HCT116 (cell line): ENCODE results near the gene CORT. TPM values are rescaled to one million over a fixed set of nuclear protein-coding genes. Genes with fewer than 3 reads are reported as not detected.

Experiments used
- ATAC-seq: fragments of 200-7000 bp; cut with Tn5 transposase; 2 replicates; pipeline ENCODE4 v1.9.1; 2020; ENCODE audit warnings: mild to moderate bottlenecking, moderate library complexity
- BruUV-seq: library from RNA; stranded (reverse); fragments of 400-500 nt; replicated peaks from 2 replicates; lab custom pipeline; 2021; lab: Mats Ljungman, UMichigan
- CTCF ChIA-PET: fragments of 300-600 bp; sonication (Branson Sonifier 250); formaldehyde crosslinking; loops from one replicate; lab custom pipeline; 2021; ENCODE audit warnings: antibody characterized with exemption; lab: Charles Lee
- POLR2A ChIA-PET: fragments of 300-600, 350-600 bp; sonication (Branson Sonifier 250); formaldehyde crosslinking; loops from one replicate; lab custom pipeline; 2021; ENCODE audit warnings: antibody characterized with exemption; lab: Charles Lee
- RAD21 ChIA-PET, 2 experiments: fragments of 300-600 bp; sonication (Branson Sonifier 250); formaldehyde crosslinking; loops; one replicate each; lab custom pipeline; 2023; ENCODE audit warnings: low total read pairs in 2 of 2; ENCODE audit not compliant: uncharacterized antibody in 2 of 2, unreplicated experiment in 2 of 2, low non-redundant PET in 1 of 2; lab: Charles Lee
- DNase-seq: peaks from one replicate; pipeline ENCODE4 v3.0.0-alpha.2; 2010; ENCODE audit warnings: low read depth, low spot score
- H2AFZ ChIP-seq: fragments of 200-600 bp; shearing (Covaris generic), sonication (generic); 2 replicates; pipeline ENCODE4 v1.6.1; 2017; ENCODE audit warnings: low read depth, mixed run types, mixed read lengths, antibody characterized with exemption, low read length; ENCODE audit not compliant: poor library complexity, severe bottlenecking
- H3K27ac ChIP-seq: 2 replicates; pipeline ENCODE4 v1.5.1; 2012; ENCODE audit warnings: low read depth, low read length
- H3K27me3 ChIP-seq: fragments of 200-600 bp; sonication (generic); 2 replicates; pipeline ENCODE4 v1.6.1; 2016; ENCODE audit warnings: mixed run types, low read length, mixed read lengths; ENCODE audit not compliant: insufficient read depth
- H3K36me3 ChIP-seq, 2 experiments: fragments of 200-500 bp in 1 of 2; fragments of 200-600 bp in 1 of 2; sonication (Bioruptor generic) in 1 of 2; sonication (generic) in 1 of 2; 2 replicates each; pipeline versions ENCODE4 v1.5.1 to v1.6.1; 2014 to 2016; ENCODE audit warnings: low read length in 2 of 2, inconsistent platforms in 1 of 2, mixed read lengths in 1 of 2, mixed run types in 1 of 2; ENCODE audit not compliant: insufficient read depth in 2 of 2, control insufficient read depth in 1 of 2
- H3K4me1 ChIP-seq, 2 experiments: fragments of 200-600 bp in 1 of 2; sonication (generic) in 1 of 2; 2 replicates each; pipeline versions ENCODE4 v1.5.1 to v1.6.1; 2012 to 2017; ENCODE audit warnings: low read length in 2 of 2, inconsistent platforms in 1 of 2, mild to moderate bottlenecking in 1 of 2, mixed read lengths in 1 of 2, mixed run types in 1 of 2, moderate library complexity in 1 of 2; ENCODE audit not compliant: insufficient read depth in 2 of 2, control insufficient read depth in 1 of 2
- H3K4me2 ChIP-seq: fragments of 200-600 bp; sonication (generic); 2 replicates; pipeline ENCODE4 v1.6.1; 2017; ENCODE audit warnings: mixed run types, low read length, mixed read lengths
- H3K4me3 ChIP-seq, 2 experiments: fragments of 200-600 bp in 1 of 2; sonication (generic) in 1 of 2; replicated peaks in 1 of 2; 2 replicates each; pipeline ENCODE4 v1.5.1; 2011 to 2016; ENCODE audit warnings: low read length in 2 of 2, control low read depth in 1 of 2, low read depth in 1 of 2, mild to moderate bottlenecking in 1 of 2, mixed read lengths in 1 of 2, mixed run types in 1 of 2
- H3K79me2 ChIP-seq: fragments of 200-600 bp; sonication (generic); 2 replicates; pipeline ENCODE4 v1.6.1; 2017; ENCODE audit warnings: mild to moderate bottlenecking, mixed run types, low read length, moderate library complexity, mixed read lengths; ENCODE audit not compliant: insufficient read depth
- H3K9ac ChIP-seq: fragments of 200-600 bp; sonication (generic); 2 replicates; pipeline ENCODE4 v1.6.1; 2016; ENCODE audit warnings: low read length, mixed read lengths
- H3K9me2 ChIP-seq: fragments of 200-600 bp; sonication (generic), shearing (Covaris generic); 2 replicates; pipeline ENCODE4 v1.6.1; 2017; ENCODE audit warnings: mixed run types, mild to moderate bottlenecking, moderate library complexity; ENCODE audit not compliant: insufficient read depth
- H3K9me3 ChIP-seq, 2 experiments: fragments of 200-500 bp in 1 of 2; fragments of 200-600 bp in 1 of 2; sonication (Bioruptor generic) in 1 of 2; sonication (generic) in 1 of 2; 2 replicates each; pipeline ENCODE4 v1.6.1; 2014 to 2017; ENCODE audit warnings: low read length in 2 of 2, mixed read lengths in 2 of 2, inconsistent platforms in 1 of 2, low read depth in 1 of 2, mild to moderate bottlenecking in 1 of 2, mixed run types in 1 of 2, moderate library complexity in 1 of 2; ENCODE audit not compliant: control insufficient read depth in 1 of 2, insufficient read depth in 1 of 2
- H4K20me1 ChIP-seq: fragments of 200-600 bp; sonication (generic), shearing (Covaris generic); 2 replicates; pipeline ENCODE4 v1.6.1; 2017; ENCODE audit warnings: mixed run types, mild to moderate bottlenecking, moderate library complexity; ENCODE audit not compliant: insufficient read depth
- CBX3 ChIP-seq: IDR thresholded peaks from 2 replicates; pipeline ENCODE4 v1.6.1; 2012; ENCODE audit warnings: low read depth
- EGR1 ChIP-seq: IDR thresholded peaks from 2 replicates; pipeline ENCODE4 v1.6.1; 2012; ENCODE audit warnings: low read depth
- ELF1 ChIP-seq: IDR thresholded peaks from 2 replicates; pipeline ENCODE4 v1.6.1; 2012; ENCODE audit warnings: low read depth, borderline replicate concordance
- EZH2phosphoT487 ChIP-seq: fragments of 200-600 bp; IDR thresholded peaks from 2 replicates; pipeline ENCODE4 v1.6.1; 2018; ENCODE audit warnings: antibody characterized with exemption, borderline replicate concordance
- JUND ChIP-seq: IDR thresholded peaks from 2 replicates; pipeline ENCODE4 v1.6.1; 2012
- POLR2A ChIP-seq: IDR thresholded peaks from 2 replicates; pipeline ENCODE4 v1.7.0; 2011; ENCODE audit warnings: borderline replicate concordance; ENCODE audit not compliant: insufficient read depth, insufficient read length; ENCODE audit errors: extremely low read depth
- POLR2AphosphoS5 ChIP-seq: IDR thresholded peaks from 2 replicates; pipeline ENCODE4 v1.6.1; 2011; ENCODE audit warnings: mild to moderate bottlenecking, low read depth, low read length, moderate library complexity
- RAD21 ChIP-seq: IDR thresholded peaks from 2 replicates; pipeline ENCODE4 v1.6.1; 2012; ENCODE audit warnings: low read depth, mild to moderate bottlenecking
- SP1 ChIP-seq: IDR thresholded peaks from 2 replicates; pipeline ENCODE4 v1.6.1; 2012; ENCODE audit warnings: low read depth
- TCF7L2 ChIP-seq: IDR thresholded peaks from 2 replicates; pipeline ENCODE4 v1.7.0; 2011; ENCODE audit warnings: borderline replicate concordance, inconsistent platforms; ENCODE audit not compliant: insufficient read depth, insufficient read length; ENCODE audit errors: extremely low read depth
- YY1 ChIP-seq: IDR thresholded peaks from 2 replicates; pipeline ENCODE4 v1.6.1; 2011; ENCODE audit warnings: low read length, low read depth, moderate library complexity, mild to moderate bottlenecking; ENCODE audit not compliant: insufficient replicate concordance; ENCODE audit errors: extremely low read depth
- ZFX ChIP-seq: fragments of 450-650 bp; IDR thresholded peaks from 2 replicates; pipeline ENCODE4 v1.6.1; 2017
- ZNF274 ChIP-seq: fragments of 200-500 bp; sonication (Bioruptor generic); IDR thresholded peaks from 2 replicates; pipeline ENCODE4 v1.6.1; 2014; ENCODE audit warnings: mild to moderate bottlenecking, low read depth, low read length, inconsistent platforms
- intact Hi-C: fragments of 100-400 bp; cut with micrococcal nuclease; formaldehyde crosslinking; loops from 2 replicates; pipeline ENCODE4 v1.10.0; 2022
- total RNA-seq: library from RNA; stranded (reverse); gene quantifications from one replicate; pipeline ENCODE4 v1.2.1, GENCODE V29; 2021; ENCODE audit not compliant: unreplicated experiment
- TF ChIP-seq, protein P1 (sequence below): IDR thresholded peaks from 2 replicates; pipeline ENCODE4 v1.6.1; 2012
- TF ChIP-seq, protein P2 (sequence below): IDR thresholded peaks from 2 replicates; pipeline ENCODE4 v1.6.1; 2011; ENCODE audit warnings: mild to moderate bottlenecking, low read length, moderate library complexity; ENCODE audit not compliant: insufficient replicate concordance; ENCODE audit errors: extremely low read depth
- TF ChIP-seq, protein P3 (sequence below): IDR thresholded peaks from 2 replicates; pipeline ENCODE4 v1.6.1; 2012; ENCODE audit warnings: low read depth
- TF ChIP-seq, protein P4 (sequence below): IDR thresholded peaks from 2 replicates; pipeline ENCODE4 v1.6.1; 2012

The CORT gene
- total RNA-seq, 1 experiment from 2014 or later, result 0.84 TPM

DNA sequence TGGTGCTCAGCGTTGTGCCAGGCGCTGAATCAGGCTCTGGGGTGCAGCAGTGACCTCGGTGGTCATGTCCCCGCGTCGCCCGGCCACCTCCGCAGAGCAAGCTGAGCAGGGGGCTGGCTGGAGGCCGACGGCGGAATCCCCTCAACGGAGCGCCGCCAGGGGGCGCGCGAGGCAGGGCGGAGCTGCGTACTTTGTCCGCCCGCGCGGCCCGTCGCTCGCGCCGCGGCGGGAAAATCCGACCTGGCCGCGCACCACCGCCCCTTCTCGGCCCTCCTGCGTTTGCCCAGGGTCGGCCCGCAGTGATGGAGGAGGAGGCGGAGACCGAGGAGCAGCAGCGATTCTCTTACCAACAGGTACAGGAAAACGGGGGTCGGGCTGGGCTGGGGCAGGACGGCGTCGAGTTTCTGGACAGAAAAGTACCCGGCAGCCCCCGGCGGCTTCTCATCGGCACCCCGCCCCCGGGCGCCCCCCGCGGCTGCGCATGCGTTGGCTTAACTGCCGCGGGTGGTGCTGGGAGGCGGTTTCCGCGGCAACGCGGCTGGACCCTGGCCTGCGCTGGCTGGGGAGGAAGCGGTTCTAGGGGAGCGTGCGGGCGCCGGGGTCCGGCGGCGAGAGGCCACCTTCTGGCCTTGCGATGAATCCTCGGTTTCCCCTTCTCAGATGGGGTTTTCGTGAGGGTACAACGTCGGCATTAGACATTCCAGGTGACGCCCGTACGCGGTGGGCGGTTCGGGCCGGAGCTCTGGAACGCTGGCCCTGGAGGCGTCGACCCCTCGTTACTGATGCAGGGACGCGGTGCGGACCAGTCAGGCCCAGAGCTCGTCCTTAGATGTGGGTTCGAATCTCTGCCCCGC lies 19.4 kb upstream of the CORT start, which contains the start of gene CENPS (continued):
- TF ChIP-seq, protein P1, sequence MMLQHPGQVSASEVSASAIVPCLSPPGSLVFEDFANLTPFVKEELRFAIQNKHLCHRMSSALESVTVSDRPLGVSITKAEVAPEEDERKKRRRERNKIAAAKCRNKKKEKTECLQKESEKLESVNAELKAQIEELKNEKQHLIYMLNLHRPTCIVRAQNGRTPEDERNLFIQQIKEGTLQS, result no peak
- TF ChIP-seq EGR1, result peak; percentile 81
- no peak for TF ChIP-seq ELF1
- peak; percentile 40 for TF ChIP-seq TCF7L2

DNA sequence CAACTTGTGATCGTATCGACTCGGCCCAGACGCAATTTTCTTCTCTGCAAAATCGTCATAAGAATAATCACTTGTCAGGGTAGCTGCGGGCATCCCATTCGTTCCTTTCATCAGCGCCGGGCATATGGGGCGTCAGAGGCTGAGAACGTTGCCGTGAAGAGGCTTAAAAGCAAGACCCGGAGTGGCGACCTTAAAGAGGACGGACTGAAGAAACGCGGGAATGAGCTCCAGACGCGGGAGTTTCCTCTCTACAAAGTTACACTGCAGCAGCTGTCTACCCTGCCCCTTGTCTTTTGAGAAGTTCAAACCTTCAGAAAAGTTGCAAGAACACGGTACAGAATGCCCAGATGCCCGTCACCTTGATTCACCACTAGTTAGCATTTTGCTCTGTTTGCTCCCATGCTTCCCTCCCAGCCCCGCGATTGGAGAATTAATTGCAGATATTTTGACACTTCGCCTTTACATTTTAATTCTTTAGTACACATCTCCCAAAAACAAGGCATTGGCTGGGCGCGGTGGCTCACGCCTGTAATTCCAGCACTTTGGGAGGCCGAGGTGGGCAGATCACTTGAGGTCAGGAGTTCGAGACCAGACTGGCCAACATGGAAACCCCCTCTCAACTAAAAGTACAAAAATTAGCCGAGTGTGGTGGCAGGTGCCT lies 18.6 kb upstream of the CORT start:
- peaks cover 8% of the 10 kb centered on the region; the same call in 1 of the 2 replicates for H3K79me2 ChIP-seq
- peak overlapping the region; percentile 92 for H3K9ac ChIP-seq
- peak overlapping the region; percentile 67 to 90 for H3K4me3 ChIP-seq
- ATAC-seq (peak; percentile 8; the same call in 1 of the 2 replicates), DNase-seq (no peak)
- CTCF ChIA-PET, result interaction anchor here (0.9 to 2.2 kb wide), 4 partner anchors 23 to 76 kb away, joined by 3 to 25 read pairs (median 6); no protein-coding TSS in a partner anchor
- H3K36me3 ChIP-seq, result no peaks in the 10 kb centered on the region
- H2AFZ ChIP-seq, result peak overlapping the region; percentile 32
- BruUV-seq, result TSS peak; percentile 85
- no peaks in the 10 kb centered on the region for H3K9me3 ChIP-seq
- RAD21 ChIA-PET, result interaction anchor here (0.6 to 1.2 kb wide), 2 partner anchors 63 to 423 kb away, joined by 3 to 5 read pairs; no protein-coding TSS in a partner anchor
- POLR2A ChIA-PET, result interaction anchor here (1.1 kb wide), 1 partner anchor 21 kb away, joined by 3 read pairs; no protein-coding TSS in a partner anchor
- peak overlapping the region; percentile 81 for H3K4me2 ChIP-seq
- peaks cover 2 to 19% of the 10 kb centered on the region in 2 experiments; a peak in 3 of 4 replicates for H3K4me1 ChIP-seq
- no peaks in the 10 kb centered on the region for H3K9me2 ChIP-seq
- no peaks in the 10 kb centered on the region for H3K27me3 ChIP-seq
- intact Hi-C loops, result no loop called here
- H4K20me1 ChIP-seq, result no peaks in the 10 kb centered on the region
- H3K27ac ChIP-seq, result peak overlapping the region; percentile 66
- no peak for TF ChIP-seq TCF7L2
- TF ChIP-seq POLR2AphosphoS5, result no peak
- no peak for TF ChIP-seq JUND
- TF ChIP-seq CBX3, result no peak
- no peak for TF ChIP-seq RAD21
- TF ChIP-seq, protein P2, sequence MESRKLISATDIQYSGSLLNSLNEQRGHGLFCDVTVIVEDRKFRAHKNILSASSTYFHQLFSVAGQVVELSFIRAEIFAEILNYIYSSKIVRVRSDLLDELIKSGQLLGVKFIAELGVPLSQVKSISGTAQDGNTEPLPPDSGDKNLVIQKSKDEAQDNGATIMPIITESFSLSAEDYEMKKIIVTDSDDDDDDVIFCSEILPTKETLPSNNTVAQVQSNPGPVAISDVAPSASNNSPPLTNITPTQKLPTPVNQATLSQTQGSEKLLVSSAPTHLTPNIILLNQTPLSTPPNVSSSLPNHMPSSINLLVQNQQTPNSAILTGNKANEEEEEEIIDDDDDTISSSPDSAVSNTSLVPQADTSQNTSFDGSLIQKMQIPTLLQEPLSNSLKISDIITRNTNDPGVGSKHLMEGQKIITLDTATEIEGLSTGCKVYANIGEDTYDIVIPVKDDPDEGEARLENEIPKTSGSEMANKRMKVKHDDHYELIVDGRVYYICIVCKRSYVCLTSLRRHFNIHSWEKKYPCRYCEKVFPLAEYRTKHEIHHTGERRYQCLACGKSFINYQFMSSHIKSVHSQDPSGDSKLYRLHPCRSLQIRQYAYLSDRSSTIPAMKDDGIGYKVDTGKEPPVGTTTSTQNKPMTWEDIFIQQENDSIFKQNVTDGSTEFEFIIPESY, result no peak
- no peak for TF ChIP-seq ZNF274
- TF ChIP-seq, protein P3, sequence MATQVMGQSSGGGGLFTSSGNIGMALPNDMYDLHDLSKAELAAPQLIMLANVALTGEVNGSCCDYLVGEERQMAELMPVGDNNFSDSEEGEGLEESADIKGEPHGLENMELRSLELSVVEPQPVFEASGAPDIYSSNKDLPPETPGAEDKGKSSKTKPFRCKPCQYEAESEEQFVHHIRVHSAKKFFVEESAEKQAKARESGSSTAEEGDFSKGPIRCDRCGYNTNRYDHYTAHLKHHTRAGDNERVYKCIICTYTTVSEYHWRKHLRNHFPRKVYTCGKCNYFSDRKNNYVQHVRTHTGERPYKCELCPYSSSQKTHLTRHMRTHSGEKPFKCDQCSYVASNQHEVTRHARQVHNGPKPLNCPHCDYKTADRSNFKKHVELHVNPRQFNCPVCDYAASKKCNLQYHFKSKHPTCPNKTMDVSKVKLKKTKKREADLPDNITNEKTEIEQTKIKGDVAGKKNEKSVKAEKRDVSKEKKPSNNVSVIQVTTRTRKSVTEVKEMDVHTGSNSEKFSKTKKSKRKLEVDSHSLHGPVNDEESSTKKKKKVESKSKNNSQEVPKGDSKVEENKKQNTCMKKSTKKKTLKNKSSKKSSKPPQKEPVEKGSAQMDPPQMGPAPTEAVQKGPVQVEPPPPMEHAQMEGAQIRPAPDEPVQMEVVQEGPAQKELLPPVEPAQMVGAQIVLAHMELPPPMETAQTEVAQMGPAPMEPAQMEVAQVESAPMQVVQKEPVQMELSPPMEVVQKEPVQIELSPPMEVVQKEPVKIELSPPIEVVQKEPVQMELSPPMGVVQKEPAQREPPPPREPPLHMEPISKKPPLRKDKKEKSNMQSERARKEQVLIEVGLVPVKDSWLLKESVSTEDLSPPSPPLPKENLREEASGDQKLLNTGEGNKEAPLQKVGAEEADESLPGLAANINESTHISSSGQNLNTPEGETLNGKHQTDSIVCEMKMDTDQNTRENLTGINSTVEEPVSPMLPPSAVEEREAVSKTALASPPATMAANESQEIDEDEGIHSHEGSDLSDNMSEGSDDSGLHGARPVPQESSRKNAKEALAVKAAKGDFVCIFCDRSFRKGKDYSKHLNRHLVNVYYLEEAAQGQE, result no peak
- TF ChIP-seq ZFX, result no peak
- TF ChIP-seq, protein P4, sequence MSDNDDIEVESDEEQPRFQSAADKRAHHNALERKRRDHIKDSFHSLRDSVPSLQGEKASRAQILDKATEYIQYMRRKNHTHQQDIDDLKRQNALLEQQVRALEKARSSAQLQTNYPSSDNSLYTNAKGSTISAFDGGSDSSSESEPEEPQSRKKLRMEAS, result no peak
- no peak for TF ChIP-seq EGR1
- no peak for TF ChIP-seq POLR2A
- TF ChIP-seq SP1, result no peak
- TF ChIP-seq YY1, result no peak
- no peak for TF ChIP-seq EZH2phosphoT487
